HG03521 (cell line): ENCODE measurements around the gene AGMAT.

ENCODE experiments used
- ATAC-seq: cut with Tn5 transposase; IDR thresholded peaks from one replicate; pipeline ENCODE4 v1.9.1; 2021; ENCODE audit warnings: mild to moderate bottlenecking, moderate library complexity; ENCODE audit not compliant: unreplicated experiment

The AGMAT gene

GRCh38 chr1:15568387-15569073 lies 16.3 kb downstream of the AGMAT start:
- ATAC-seq = no peak

GRCh38 chr1:15559189-15559810 lies 25.6 kb downstream of the AGMAT start:
- no peak for ATAC-seq

- no peak for ATAC-seq
Observed at GRCh38 chr1:15558516-15558915, 26.3 kb downstream of the AGMAT start.

- ATAC-seq = no peak
Observed at GRCh38 chr1:15557594-15557993, 27.3 kb downstream of the AGMAT start.

- no peak for ATAC-seq
Observed at GRCh38 chr1:15557008-15557407, 27.8 kb downstream of the AGMAT start.

GRCh38 chr1:15550573-15550972 lies 34.3 kb downstream of the AGMAT start:
- no peak for ATAC-seq

- no peak for ATAC-seq
Observed at GRCh38 chr1:15546641-15547040, 38.2 kb downstream of the AGMAT start.

- ATAC-seq = no peak
Observed at GRCh38 chr1:15543589-15544568, 41.0 kb downstream of the AGMAT start.

GRCh38 chr1:15543251-15543588 lies 41.6 kb downstream of the AGMAT start:
- no peak for ATAC-seq

- no peak for ATAC-seq
Observed at GRCh38 chr1:15542388-15543250, 42.2 kb downstream of the AGMAT start.

- ATAC-seq = no peak
Observed at GRCh38 chr1:15541231-15541792, 43.5 kb downstream of the AGMAT start.

- ATAC-seq = no peak
Observed at GRCh38 chr1:15540186-15540585, 44.7 kb downstream of the AGMAT start.

- no peak for ATAC-seq
Observed at GRCh38 chr1:15538771-15539170, 46.1 kb downstream of the AGMAT start.

GRCh38 chr1:15531682-15532081 lies 53.2 kb downstream of the AGMAT start:
- no peak for ATAC-seq

GRCh38 chr1:15531003-15531402 lies 53.8 kb downstream of the AGMAT start:
- no peak for ATAC-seq

- peak; percentile 52 for ATAC-seq
Observed at GRCh38 chr1:15526490-15527339, 58.1 kb downstream of the AGMAT start, which contains the start of gene DNAJC16. Gene DNAJC16, plus strand, starts transcription at chr1:15526848. Its CDS starts 2,258 bp downstream, at chr1:15529106.

GRCh38 chr1:15526021-15526489 lies 58.8 kb downstream of the AGMAT start:
- no peak for ATAC-seq

- peak; percentile 1 for ATAC-seq
Observed at GRCh38 chr1:15525050-15526020, 59.5 kb downstream of the AGMAT start.
